Measurements from ENCODE around the gene PSMB8.

PSMB8 gene

DNA sequence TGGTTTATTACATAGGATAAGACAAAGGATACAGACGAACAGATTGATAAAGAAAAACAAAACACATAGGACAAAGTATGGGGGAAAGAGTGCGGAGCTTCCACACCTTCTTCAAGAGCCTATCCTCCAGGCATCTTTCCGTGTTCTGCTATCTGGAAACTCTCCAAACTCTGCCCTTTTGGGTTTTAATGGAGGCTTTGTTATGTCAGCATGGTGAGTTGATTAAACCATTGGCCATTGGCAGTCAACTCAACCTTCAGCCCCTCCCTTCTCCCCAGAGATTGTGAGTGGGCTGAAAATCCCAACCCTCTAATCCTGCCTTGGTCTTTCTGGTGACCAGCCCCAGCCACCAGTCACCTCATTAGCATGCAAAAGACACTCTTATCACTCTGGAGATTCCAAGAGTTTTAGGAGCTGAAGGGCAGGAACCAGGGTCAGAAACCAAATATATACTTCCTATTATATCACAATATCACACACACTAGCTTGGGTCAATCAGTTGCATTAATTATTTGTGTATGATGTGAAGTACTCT lies 50.9 kb downstream of the PSMB8 start:
- DNase-seq (ENCODE audit: low spot score): no peak

Measured in HuH-7 (cell line).